Vein endothelial cell (primary cell): ENCODE measurements around the gene FOXP3. TPM values are rescaled to one million over a fixed set of nuclear protein-coding genes. Genes with fewer than 3 reads are reported as not detected.

Experiments used
- total RNA-seq: library from RNA; depleted of rRNA; stranded (reverse); fragments of >200 nt; gene quantifications from 2 replicates; pipeline ENCODE4 v1.2.3, GENCODE V29; 2012

FOXP3 gene
- 0.33 TPM in 1 of 2 replicates, not detected in the other for total RNA-seq

GRCh38 chrX:49264460-49264859, at the start of gene FOXP3:
FOXP3 (minus strand) TSS chrX:49264710; CDS start chrX:49258505, 6,205 bp downstream.

GRCh38 chrX:49303346-49303745, 38.8 kb upstream of the FOXP3 start, which contains the start of gene GAGE10:
GAGE10 (plus strand) TSS chrX:49303646; CDS start chrX:49304860, 1,214 bp downstream.

GRCh38 chrX:49269767-49270248, 5.3 kb upstream of the FOXP3 start, which contains the start of gene PPP1R3F:
PPP1R3F (plus strand) TSS chrX:49269793; CDS start chrX:49269870, 77 bp downstream.

GRCh38 chrX:49233176-49233575, 31.3 kb downstream of the FOXP3 start, which contains the start of gene CACNA1F:
CACNA1F (minus strand) TSS chrX:49233340; CDS start chrX:49233309, 31 bp downstream.

Other genes with a start within 250 kb of the FOXP3 start
- 30.4 and 31.7 TPM in 2 replicates for gene TFE3, start 221.4 kb downstream of the FOXP3 start, total RNA-seq
- 1.5 and 1.6 TPM in 2 replicates for gene CCDC120, start 205.7 kb downstream of the FOXP3 start, total RNA-seq
- 7.3 and 9.8 TPM in 2 replicates for gene PRAF2, start 190.7 kb downstream of the FOXP3 start, total RNA-seq
- 24.5 and 36.4 TPM in 2 replicates for gene WDR45, start 184.8 kb downstream of the FOXP3 start, total RNA-seq
- gene GPKOW, start 141.0 kb downstream of the FOXP3 start, total RNA-seq, result 18.9 and 22.5 TPM in 2 replicates
- 0.65 and 0.76 TPM in 2 replicates for gene MAGIX, start 102.0 kb downstream of the FOXP3 start, total RNA-seq
- gene PLP2, start 92.8 kb downstream of the FOXP3 start, total RNA-seq, result 44.4 and 45.8 TPM in 2 replicates
- gene PRICKLE3, start 78.3 kb downstream of the FOXP3 start, total RNA-seq, result 5.8 and 7.2 TPM in 2 replicates
- under 0.01 and 0.10 TPM in 2 replicates for gene SYP, start 64.5 kb downstream of the FOXP3 start, total RNA-seq
- gene CACNA1F, start 31.4 kb downstream of the FOXP3 start, total RNA-seq, result under 0.01 TPM in 1 of 2 replicates, not detected in the other
- gene CCDC22, start 29.2 kb downstream of the FOXP3 start, total RNA-seq, result 13.9 and 18.6 TPM in 2 replicates
- gene PPP1R3F, start 5.1 kb upstream of the FOXP3 start, total RNA-seq, result 1.3 and 2.1 TPM in 2 replicates
- not detected in 2 replicates for gene GAGE10, start 38.9 kb upstream of the FOXP3 start, total RNA-seq
- gene GAGE12J, start 57.3 kb upstream of the FOXP3 start, total RNA-seq, result not detected in 2 replicates
- gene GAGE13, start 66.9 kb upstream of the FOXP3 start, total RNA-seq, result not detected in 2 replicates